Ishikawa (cell line): ENCODE measurements around the gene CRIP3.

Source experiments
- EGR1 ChIP-seq: IDR thresholded peaks from 2 replicates; pipeline ENCODE4 v1.6.1; 2012
- REST ChIP-seq: IDR thresholded peaks from 2 replicates; pipeline ENCODE4 v1.6.1; 2012; ENCODE audit warnings: low read depth, mild to moderate bottlenecking
- TCF12 ChIP-seq: IDR thresholded peaks from 2 replicates; pipeline ENCODE4 v1.6.1; 2012; ENCODE audit warnings: low read depth

GRCh38 chr6:43306086-43306485, 2.5 kb downstream of the CRIP3 start:
- no peak for TF ChIP-seq REST
- TF ChIP-seq TCF12 = no peak
- TF ChIP-seq EGR1 = no peak
